IPS DF 4.7 (cell line): ENCODE measurements around the gene POU2F1.

ENCODE experiments used
- DNase-seq: peaks from one replicate; pipeline ENCODE4 v3.0.0-alpha.2; 2013; ENCODE audit warnings: low spot score; ENCODE audit errors: extremely low read depth

The POU2F1 gene

GRCh38 chr1:167220537-167221125 is at the start of gene POU2F1:
POU2F1 (plus strand) TSS chr1:167220886; CDS start chr1:167220898, 12 bp downstream.
- DNase-seq = peak; percentile 86

DNA sequence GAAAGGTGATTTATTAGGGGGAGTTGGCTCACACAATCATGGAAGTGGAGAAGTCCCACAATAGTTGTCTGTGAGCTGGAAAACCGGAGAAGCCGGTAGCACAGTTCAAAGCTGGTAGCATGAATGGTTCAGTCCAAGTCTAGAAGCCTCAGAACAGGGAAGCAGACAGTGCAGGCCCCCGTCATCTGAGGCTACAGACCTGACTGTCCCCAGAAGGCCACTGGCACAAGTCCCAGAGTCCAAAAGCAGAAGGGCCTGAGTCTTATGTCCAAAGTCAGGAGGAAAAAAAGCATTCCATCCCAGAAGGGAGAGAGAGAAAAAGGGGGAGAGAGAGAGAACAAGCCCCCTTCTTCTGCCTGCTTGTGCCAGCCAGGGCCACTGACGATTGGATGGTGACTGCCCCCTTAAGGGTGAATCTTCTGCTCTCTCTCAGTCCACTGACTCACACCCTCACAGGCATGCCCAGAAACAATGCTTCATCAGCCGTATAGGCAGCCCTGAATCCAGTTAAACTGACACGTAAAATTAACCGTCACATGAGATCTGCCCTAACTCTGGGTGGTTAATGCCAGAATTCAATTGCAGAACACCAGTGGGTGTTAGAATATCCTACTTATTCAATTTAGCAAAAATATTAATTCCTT is 49.3 kb upstream of the POU2F1 start:
- no peak for DNase-seq

GRCh38 chr1:167173516-167174184 is 47.0 kb upstream of the POU2F1 start:
- no peak for DNase-seq

DNA sequence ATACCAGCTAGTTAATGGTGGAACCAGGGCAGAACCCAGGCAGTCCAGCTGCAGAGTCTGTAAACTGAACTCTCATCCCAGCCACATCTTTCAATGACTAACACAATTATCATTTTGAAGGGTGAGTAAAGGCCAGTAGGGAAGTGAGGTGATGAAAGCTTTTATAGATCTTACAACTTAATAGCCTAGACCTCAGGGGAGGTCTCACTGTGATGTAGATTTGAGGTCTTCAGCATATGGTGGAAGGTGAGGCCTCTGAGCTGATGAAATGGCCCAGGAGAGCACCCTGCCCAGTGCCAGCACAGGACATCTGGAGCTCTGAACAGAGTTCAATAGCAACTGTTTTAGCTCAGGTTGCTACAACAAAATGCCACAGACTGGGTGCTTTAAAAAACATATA is 44.8 kb upstream of the POU2F1 start:
- DNase-seq = no peak

GRCh38 chr1:167178831-167179230 is 41.9 kb upstream of the POU2F1 start:
- DNase-seq = no peak

GRCh38 chr1:167182571-167183320 is 37.9 kb upstream of the POU2F1 start:
- no peak for DNase-seq

GRCh38 chr1:167184081-167184480 is 36.6 kb upstream of the POU2F1 start:
- no peak for DNase-seq

DNA sequence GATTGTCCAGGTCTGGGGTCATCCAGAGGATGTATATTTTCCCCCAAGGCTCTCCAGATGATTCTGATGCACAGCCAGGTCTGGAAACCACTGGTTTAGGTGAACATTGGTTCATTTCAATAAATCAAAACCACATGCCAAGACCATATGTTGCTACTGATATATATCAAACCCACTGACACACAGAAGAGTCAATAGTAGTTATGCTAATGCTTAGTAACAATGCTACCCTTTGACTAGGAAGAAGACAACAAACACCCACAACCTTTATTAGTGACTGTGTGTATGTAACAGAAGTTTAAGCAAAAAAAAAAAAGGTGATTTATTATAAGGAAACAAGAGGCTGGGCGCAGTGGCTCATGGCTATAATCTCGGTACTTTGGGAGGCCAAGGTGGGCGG is 35.6 kb upstream of the POU2F1 start:
- no peak for DNase-seq

GRCh38 chr1:167185974-167186657 is 34.6 kb upstream of the POU2F1 start:
- no peak for DNase-seq

DNA sequence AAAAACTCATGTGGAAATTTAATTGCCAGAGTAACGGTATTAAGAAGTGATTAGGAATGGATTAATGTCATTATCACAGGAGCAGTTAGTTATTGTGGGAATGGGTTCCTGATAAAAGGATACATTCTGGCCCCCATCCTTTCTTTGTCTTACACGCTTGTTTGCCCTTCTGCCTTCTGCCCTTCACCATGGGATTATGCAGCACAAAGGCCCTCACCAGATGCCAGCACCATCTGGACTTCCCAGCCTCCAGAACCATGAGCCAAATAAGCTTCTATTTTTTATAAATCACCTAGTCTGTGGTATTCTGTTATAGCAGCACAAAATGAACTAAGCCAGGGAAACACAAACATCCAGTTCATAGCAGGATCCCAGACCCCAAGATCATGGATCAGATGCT is 33.9 kb upstream of the POU2F1 start:
- DNase-seq = no peak

GRCh38 chr1:167190747-167191237 is 29.9 kb upstream of the POU2F1 start:
- DNase-seq = no peak

DNA sequence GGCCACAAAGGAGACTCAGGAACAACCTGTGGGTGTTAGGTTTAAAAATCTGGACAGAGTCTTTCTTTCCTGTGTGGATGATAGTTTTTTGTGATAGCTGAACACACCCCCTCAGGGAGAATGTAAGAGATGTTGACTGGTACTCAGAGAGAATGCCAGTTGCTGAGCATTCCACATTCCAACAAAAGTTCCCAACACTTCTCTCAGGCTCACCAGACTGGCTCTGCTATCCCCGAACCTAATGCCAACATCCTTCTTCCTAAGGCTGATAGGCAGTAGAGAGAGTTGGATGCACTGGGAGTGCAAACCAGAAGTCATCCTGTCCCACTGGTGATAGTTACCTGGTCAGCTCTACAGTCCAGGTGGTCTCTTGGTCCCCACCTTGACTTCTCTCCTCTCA is 28.7 kb upstream of the POU2F1 start:
- no peak for DNase-seq

DNA sequence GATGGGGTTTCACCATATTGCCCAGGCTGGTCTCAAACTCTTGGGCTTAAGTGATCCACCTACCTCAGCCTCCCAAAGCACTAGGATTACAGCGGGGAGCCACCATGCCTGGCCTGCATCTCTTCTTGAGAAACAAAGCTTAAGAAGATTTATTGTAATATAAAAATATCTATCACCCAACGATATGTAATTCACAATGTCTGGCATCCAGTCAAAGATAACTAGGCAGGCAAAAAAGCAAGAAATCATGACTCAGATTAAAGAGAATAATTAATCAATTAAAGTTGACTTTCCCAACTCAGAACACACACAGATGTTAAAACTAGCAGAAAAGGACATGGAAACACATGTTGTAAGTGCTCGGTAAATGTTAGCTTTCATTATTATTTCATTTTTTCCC is 26.5 kb upstream of the POU2F1 start:
- DNase-seq = no peak

DNA sequence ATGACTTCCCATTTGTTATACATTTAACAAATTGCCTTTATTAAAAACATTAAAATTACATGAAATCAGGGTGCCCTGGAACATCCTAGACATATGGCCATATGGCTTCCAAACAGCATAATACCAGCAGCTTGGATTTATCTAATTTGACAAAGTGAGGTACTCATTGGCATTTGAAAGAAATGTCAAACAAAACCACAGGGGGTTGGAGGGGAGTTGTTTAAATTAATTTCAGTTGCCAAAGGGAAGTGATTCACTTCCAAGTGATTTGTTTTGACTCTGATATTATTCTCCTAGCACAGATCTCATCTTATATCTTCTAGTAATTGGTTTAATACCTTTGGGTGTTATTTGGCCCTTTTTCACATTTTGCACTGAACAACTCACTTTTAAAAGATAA is 24.5 kb upstream of the POU2F1 start:
- no peak for DNase-seq

DNA sequence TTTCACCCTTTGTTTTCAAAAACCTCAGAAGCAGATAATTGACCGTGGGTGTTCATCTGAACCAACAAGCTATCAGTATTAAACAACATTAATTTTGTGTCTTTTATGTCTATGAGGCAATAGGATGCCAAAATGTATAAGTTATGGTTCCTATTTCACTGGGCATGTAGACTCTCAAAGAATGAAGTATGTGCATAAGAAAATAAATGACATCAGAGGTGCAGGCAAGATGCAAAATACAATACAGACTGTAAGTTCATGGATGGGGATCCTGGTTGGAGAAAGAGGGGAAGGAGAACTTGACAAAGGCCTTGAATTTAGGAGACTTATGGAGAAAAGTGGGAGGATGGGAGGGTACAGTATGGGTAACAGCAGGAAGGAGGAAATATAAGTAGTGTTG is 23.4 kb upstream of the POU2F1 start:
- no peak for DNase-seq

DNA sequence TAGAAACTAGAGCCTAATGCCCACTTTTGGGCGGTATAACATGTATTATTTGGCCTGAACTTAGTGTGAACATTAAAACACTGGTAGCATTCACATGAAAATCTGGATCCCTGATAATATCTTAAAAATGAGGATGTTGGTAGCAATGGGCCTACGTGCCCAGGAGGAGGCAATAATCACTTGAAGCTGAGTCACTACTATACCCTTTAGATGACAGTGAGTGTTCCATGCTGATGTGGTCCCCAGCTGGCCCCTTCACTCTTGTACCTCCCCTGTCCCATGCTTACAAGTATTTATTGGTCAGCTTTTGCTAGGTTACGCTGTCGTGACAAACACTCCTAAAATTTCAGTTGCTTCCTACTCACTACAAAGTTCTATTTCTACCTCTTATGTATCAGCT is 23.0 kb upstream of the POU2F1 start:
- DNase-seq = no peak

- no peak for DNase-seq
Observed at GRCh38 chr1:167198518-167199133, 22.1 kb upstream of the POU2F1 start.

DNA sequence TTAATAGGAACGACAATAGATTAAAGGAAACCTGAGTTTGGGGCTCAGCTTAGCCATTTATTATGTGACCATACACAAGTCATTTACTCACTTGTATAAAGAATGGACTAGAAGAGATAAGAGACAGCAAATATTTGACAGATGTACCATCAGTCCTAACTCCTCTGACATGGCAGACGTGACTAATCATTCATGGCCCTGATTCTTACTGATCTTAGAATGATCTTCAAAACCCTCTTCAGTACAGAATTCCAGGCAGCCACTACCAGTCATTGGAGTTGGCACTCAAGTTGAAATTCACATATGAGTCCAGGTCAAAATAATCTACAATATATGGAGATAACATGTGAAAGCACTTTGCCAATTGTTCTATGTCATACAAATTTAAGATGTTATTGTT is 21.0 kb upstream of the POU2F1 start:
- DNase-seq = no peak

- DNase-seq = no peak
Observed at GRCh38 chr1:167200272-167200671, 20.4 kb upstream of the POU2F1 start.

GRCh38 chr1:167200749-167201148 is 19.9 kb upstream of the POU2F1 start:
- no peak for DNase-seq

DNA sequence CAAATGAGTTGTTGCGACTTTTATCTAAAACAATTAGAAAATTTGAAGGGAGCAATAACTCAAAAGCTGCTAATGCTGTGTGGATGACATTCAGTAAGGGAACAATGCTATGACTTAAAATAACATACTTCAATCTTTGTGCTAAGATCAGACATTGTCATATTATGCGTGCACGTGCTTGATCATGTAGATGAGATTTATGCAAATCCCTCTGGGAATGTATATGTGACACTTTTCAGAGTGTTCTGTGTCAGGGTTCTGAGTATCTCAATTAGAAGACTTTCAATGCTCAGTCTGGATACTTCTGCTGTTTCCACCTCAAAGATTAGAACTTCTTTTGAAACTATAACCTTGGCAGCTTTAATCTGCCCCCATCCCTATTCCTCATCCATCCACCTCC is 18.6 kb upstream of the POU2F1 start:
- DNase-seq = no peak
